KBM-7 (cell line): Measurements from ENCODE around the gene FBXO17.
A peak's percentile ranks its signal among the peaks of the same experiment; 100 is the strongest.
"Not testable (repeated sequence)": the region's sequence is repeated elsewhere in the genome, so short reads cannot be mapped to it uniquely, and the experiment has no call there.

Experiments used
- DNase-seq: peaks from one replicate; pipeline ENCODE4 v3.0.0-alpha.2; 2015
- in situ Hi-C: fragments of 300-500 bp; cut with MboI; formaldehyde crosslinking; loops from 2 replicates; pipeline ENCODE4 v1.14.3; 2020; ENCODE audit warnings: low sequenced_read_pairs, low pct_unique_long_range_greater_than_20kb, mixed read lengths

Gene FBXO17

DNA sequence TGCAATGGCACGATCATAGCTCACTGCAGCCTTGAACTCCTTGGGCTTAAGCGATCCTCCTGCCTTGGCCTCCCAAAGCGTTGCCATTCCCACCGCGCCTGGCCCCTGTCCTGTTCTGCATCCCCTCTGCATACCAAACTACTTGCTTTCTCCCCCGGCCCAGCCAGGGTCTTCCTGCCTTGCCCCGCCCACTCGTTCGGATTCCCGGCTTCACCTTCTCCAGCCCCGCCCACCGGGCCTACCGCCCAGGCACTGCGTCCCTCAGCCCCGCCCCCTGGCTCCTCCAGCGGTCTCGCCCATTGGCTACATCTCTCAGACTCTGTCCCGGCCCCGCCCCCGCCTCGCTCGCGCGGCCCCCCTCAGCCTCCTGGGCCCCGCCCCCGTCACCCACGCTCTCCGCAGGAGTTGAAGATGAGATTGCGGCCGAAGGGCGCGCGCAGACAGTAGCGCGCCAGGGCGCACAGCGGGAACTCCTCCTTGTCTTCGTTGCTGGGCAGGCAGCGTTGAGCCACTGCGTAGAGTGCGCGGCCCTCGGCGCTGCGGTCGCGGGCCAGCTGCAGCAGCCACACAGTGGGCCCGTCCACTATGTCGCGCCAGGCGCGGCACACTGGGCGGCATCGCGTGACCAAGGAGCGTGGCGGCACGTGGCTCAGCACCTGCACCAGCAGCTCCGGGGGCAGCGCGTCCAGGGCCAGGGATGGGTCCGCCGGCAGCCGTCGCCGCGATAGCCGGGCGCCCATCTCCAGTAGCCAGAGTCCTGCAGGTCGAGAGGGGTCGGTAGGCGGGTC, 25.8 kb downstream of the FBXO17 start:
- in situ Hi-C loops = no loop called here
- DNase-seq = peak; percentile 30

DNA sequence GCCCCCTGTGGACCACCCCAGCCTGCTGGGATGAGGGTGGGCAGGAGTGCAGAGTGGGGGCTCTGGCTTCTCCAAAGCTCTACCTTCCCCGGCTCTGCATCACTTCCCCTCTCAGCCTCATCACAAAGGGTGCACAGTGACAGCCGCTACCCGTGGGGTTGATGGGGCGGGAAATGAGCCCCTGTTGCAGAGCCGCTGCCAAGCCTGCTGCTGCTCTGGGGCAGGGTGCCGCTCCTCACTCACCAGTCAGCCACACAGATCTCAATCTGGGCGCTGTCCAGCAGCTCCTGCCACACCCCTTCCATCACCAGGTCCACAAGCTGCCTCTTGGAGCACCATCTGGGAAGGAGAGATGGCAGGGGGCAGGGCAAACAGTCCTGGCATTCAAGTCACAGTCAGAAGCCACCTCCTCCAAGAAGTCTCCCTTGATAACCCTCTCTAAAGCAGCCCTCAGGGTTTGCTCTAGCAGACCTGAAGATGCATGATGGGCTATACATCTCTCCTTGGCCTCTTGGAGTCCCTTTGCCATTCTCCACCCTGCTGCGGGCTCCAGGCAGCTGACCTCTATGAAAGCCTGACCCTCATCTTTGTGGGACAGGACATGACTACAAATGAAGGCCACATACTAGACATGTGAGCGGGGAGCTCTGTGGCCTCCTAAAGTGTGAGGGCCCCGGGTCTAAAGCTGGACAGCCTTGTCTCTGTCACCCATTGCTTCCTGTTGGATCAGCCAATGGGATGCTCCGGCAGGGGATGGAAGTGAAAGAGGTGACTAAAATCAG, 29.1 kb downstream of the FBXO17 start:
- no peak for DNase-seq
- in situ Hi-C loops = no loop called here

DNA sequence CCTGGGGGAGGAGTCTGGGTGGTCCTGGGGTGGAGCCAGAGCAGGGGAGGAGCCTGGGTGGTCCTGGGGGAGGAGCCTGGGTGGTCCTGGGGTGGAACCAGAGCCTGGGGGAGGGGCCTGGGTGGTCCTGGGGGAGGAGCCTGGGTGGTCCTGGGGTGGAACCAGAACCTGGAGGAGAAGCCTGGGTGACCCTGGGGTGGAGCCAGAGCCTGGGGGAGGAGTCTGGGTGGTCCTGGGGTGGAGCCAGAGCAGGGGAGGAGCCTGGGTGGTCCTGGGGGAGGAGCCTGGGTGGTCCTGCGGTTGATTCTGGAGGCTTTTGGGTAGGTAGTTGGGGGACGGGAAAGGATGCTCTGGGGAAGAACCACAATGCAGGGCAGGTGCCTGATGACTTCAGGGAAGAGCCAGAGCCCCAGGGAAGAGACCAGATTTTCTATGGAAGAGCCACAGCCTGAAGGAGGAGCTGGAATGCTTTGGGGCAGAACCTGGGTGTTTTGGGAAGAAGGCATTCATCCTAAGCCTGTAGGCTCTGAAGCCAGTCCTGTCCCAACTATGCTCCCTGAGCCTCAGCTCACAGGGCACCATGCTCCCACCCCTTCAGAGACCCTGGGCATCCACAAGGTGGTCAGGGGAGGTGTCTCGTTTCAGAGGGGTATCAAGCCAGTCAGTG, 29.8 kb downstream of the FBXO17 start:
- DNase-seq = peak; percentile 19
- in situ Hi-C loops = no loop called here

DNA sequence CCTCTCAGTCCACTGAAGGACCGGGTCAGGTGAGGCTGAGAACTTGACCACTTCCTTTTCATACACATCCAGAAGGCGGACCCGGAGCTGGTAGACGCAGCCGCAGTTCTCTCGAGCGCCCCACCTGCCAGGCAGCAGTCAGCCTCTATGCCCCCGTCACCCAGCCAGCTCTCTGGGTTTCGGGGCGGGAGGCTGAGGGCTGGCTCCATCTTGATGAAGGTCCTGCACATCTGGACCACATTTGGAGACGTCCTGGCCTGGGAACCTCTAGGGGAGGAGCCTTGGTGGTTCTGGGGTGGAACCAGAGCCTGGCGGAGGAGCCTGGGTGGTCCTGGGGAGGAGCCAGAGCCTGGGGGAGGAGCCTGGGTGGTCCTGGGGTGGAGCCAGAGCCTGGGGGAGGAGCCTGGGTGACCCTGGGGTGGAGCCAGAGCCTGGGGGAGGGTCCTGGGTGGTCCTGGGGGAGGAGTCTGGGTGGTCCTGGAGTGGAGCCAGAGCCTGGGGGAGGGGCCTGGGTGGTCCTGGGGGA, 30.5 kb downstream of the FBXO17 start:
- in situ Hi-C loops = no loop called here
- peak; percentile 42 for DNase-seq

DNA sequence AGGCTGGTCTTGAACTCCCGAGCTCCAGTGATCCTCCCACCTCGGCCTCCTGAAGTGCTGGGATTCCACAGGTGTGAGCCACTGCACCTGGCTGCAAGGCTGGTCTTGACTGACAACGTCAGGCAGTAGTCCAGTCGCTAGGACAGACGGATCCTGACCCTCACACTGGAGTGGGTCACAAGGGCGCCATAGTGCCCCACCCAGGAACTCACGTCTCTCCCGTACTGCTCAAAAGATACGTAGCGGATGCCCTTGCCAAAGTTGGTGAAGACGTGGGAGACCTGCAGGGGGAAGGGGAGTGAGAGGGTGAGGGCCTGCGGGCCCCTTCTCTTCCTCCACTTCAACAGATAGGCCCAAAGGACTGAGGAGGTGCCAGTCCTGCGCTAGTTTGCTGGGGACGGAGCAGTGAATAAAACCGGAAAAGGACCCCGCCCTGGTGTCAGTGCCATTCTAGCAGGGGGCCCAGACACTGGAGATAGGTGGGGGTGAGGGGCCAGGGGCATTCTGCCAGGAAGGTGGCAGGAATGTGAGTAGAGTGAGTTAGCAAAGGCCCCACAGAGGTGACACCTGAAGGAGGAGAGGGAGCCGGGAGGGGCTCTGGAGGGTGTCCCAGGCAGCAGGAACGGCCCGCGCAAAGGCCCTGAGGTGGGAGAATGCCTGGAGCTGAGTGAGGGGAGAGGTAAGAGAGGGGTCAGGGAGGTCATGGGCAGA, 32.9 kb downstream of the FBXO17 start:
- DNase-seq = no peak
- in situ Hi-C loops = no loop called here

DNA sequence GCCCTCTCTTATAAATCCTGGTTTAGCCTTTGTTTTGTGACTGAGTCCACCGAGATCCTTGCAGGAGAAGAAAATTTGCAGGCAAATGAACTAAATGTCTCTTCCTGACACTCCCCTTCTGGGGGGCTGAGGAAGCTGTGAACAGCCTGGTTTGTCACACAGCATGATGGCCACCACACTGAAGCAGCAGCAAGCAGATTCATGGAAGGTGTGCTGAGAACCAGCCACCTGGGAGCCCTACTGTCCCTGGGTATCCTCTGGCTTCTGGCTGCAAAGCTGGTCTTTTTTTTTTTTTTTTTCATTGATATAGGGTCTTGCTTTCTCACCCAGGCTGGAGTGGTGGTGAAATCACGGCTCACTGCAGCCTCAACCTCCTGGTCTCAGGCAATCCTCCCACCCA, 33.6 kb downstream of the FBXO17 start:
- no peak for DNase-seq
- in situ Hi-C loops = no loop called here

DNA sequence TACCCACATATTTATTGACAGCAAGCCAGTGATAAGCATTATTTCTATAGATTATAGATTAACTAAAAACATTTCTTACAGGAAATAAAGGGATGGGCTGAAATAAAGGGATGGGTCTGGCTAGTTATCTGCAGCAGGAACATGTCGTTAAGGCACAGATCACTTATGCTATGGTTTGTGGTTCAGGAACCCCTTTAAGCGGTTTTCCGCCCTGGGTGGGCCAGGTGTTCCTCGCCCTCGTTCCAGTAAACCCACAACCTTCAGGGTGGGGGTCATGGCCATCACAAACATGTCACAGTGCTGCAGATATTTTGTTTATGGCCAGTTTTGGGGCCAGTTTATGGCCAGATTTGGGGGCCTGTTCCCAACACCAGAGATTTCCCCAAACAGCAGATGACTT, 34.1 kb downstream of the FBXO17 start:
- DNase-seq, in situ Hi-C loops: not testable (repeated sequence)

GRCh38 chr19:38939957-38940356, 35.6 kb downstream of the FBXO17 start:
- in situ Hi-C loops = no loop called here
- no peak for DNase-seq

DNA sequence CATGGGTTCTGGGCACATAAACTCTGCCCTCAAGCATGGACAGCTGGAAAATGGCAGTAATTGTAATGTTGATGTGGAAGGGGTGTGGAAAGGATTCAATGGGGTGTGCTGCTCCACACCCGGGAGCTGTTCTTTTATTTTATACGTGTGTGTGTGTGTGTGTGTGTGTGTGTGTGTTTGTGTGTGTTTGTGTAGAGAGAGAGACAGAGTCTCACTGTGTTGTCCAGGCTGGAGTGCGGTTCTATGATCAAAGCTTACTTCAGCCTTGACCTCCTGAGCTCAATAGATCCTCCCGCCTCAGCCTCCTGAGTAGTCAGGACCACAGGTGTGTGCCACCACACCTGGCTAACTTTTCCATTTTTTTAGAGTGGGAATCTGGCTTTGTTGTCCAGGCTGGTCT, 42.0 kb downstream of the FBXO17 start:
- DNase-seq = no peak
- in situ Hi-C loops = no loop called here

- peak; percentile 72 for DNase-seq
- in situ Hi-C loops = no loop called here
These were observed 42.9 kb downstream of the FBXO17 start for GRCh38 chr19:38932425-38933179.

DNA sequence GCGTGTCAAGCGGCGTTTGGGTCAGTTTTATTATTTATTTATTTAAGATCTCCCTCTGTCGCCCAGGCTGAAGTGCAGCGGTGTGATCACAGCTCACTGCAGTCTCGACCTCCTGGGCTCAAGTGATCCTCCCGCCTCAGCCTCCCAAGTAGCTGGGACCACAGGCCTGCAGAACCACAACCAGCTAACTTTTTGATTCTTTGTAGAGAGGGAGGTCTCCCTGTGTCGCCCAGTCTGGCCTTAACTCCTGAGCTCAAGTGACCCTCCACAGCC, 44.1 kb downstream of the FBXO17 start:
- in situ Hi-C loops = no loop called here

GRCh38 chr19:38930776-38931520, 44.6 kb downstream of the FBXO17 start, which contains the start of gene MRPS12:
MRPS12 (plus strand) TSS chr19:38930944; CDS start chr19:38931295, 351 bp downstream.
- peak; percentile 99 for DNase-seq

More for the DNA sequence above, 44.1 kb downstream of the FBXO17 start:
- no peak for DNase-seq

GRCh38 chr19:38929929-38930775, 45.4 kb downstream of the FBXO17 start, which contains the start of gene SARS2:
SARS2 (minus strand) TSS chr19:38930763; CDS start chr19:38930736, 27 bp downstream.
- peak; percentile 95 for DNase-seq
- in situ Hi-C loops = no loop called here

More at GRCh38 chr19:38930776-38931520, 44.6 kb downstream of the FBXO17 start, which contains the start of gene MRPS12:
- in situ Hi-C loops = no loop called here

DNA sequence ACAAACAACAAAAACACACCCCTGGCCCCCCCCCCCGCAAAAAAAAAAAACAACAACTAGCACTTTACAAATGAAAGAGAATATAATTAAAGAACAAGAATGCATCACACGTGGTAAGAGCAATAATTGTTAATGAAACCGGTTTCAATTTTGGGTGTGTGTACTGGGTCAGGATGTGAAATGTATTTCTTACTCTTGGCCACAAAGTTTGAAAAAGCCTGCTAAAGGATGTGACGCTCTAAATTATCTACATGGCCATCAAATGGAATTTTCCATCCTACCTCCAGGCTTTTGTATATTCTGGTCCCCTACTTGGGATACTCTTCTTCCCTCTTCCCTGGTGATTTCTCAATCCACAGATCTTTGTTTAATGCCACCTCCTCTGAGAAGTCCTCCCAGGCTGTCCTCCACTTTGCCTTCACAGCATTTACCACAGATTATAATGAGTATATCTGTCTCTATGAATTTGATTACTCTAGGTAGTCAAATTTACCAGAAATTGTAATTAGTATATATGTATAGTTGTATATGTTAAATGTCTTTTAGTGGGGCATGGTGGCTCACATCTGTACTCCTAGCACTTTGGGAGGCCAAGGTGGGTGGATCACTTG, 47.0 kb downstream of the FBXO17 start:
- in situ Hi-C loops = no loop called here
- DNase-seq = no peak

- in situ Hi-C loops = no loop called here
- DNase-seq = no peak
These were observed 51.2 kb downstream of the FBXO17 start for GRCh38 chr19:38924388-38924787.

- in situ Hi-C loops = no loop called here
- no peak for DNase-seq
These were observed 53.1 kb downstream of the FBXO17 start for GRCh38 chr19:38922482-38922881.
